Astrocyte (in vitro differentiated cells and primary cell): ENCODE measurements around the gene COQ5.

Experiments used
- EZH2 ChIP-seq: IDR thresholded peaks from 2 replicates; pipeline ENCODE4 v1.6.1; 2012; ENCODE audit warnings: mild to moderate bottlenecking, low read length, inconsistent platforms; ENCODE audit not compliant: insufficient read depth
- TF ChIP-seq, protein P1 (sequence below): IDR thresholded peaks from 2 replicates; pipeline ENCODE4 v1.5.1; 2011; ENCODE audit warnings: low read depth, mild to moderate bottlenecking, inconsistent platforms, low read length, moderate library complexity; ENCODE audit not compliant: insufficient read depth

DNA sequence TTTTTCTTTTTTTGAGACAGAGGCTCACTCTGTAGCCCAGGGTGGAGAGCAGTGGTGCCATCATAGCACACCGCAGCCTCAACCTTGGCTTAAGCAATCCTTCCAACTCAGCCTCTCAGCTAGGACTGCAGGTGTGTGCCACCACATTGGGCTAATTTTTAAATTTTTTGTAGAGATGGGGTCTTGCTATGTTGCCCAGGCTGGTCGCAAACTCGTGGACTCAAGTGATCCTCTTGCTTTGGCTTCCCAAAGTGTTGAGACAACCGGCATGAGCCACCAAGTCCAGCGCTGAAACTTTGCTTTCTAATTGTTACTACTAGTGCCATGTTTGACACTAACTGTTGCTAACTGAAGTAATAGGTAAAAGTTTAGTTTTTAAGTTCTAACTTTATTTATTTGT, 13.2 kb upstream of the COQ5 start:
- TF ChIP-seq, protein P1, sequence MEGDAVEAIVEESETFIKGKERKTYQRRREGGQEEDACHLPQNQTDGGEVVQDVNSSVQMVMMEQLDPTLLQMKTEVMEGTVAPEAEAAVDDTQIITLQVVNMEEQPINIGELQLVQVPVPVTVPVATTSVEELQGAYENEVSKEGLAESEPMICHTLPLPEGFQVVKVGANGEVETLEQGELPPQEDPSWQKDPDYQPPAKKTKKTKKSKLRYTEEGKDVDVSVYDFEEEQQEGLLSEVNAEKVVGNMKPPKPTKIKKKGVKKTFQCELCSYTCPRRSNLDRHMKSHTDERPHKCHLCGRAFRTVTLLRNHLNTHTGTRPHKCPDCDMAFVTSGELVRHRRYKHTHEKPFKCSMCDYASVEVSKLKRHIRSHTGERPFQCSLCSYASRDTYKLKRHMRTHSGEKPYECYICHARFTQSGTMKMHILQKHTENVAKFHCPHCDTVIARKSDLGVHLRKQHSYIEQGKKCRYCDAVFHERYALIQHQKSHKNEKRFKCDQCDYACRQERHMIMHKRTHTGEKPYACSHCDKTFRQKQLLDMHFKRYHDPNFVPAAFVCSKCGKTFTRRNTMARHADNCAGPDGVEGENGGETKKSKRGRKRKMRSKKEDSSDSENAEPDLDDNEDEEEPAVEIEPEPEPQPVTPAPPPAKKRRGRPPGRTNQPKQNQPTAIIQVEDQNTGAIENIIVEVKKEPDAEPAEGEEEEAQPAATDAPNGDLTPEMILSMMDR = no peak
- no peak for TF ChIP-seq EZH2
